Activated CD4-positive, alpha-beta T cell treated with anti-CD3 and anti-CD28 coated beads for 4 hours (primary cell): ENCODE data around the gene SYTL4.
"Not testable (repeated sequence)": the region's sequence is repeated elsewhere in the genome, so short reads cannot be mapped to it uniquely, and the experiment has no call there.

Source experiments
- DNase-seq, 2 donors: peaks; one replicate each; pipeline ENCODE4 v3.0.0-alpha.2; 2020

Gene SYTL4

GRCh38 chrX:100731441-100732281 lies at the start of gene SYTL4:
Gene SYTL4, minus strand, starts transcription at chrX:100732121. Its CDS starts 30,084 bp downstream, at chrX:100702037.
- DNase-seq, result no peak

- not testable (repeated sequence) for DNase-seq
Measured at GRCh38 chrX:100769439-100769838, 37.5 kb upstream of the SYTL4 start.

- DNase-seq, result peak; percentile 69 to 94
Measured at GRCh38 chrX:100768679-100769338, 36.9 kb upstream of the SYTL4 start.

- no peak for DNase-seq
Measured at GRCh38 chrX:100750883-100751282, 19.0 kb upstream of the SYTL4 start.

GRCh38 chrX:100748108-100748507 lies 16.2 kb upstream of the SYTL4 start:
- DNase-seq, result no peak

- DNase-seq, result no peak
Measured at GRCh38 chrX:100747703-100748102, 15.8 kb upstream of the SYTL4 start.

- no peak for DNase-seq
Measured at GRCh38 chrX:100747090-100747489, 15.2 kb upstream of the SYTL4 start.

GRCh38 chrX:100745806-100746537 lies 14.1 kb upstream of the SYTL4 start:
- DNase-seq, result no peak

- DNase-seq, result no peak
Measured at GRCh38 chrX:100745205-100745604, 13.3 kb upstream of the SYTL4 start.

- DNase-seq, result no peak
Measured at GRCh38 chrX:100743009-100743607, 11.2 kb upstream of the SYTL4 start.

- not testable (repeated sequence) for DNase-seq
Measured at GRCh38 chrX:100724006-100724405, 7.9 kb downstream of the SYTL4 start.

GRCh38 chrX:100721328-100721727 lies 10.6 kb downstream of the SYTL4 start:
- no peak for DNase-seq

GRCh38 chrX:100720301-100720700 lies 11.6 kb downstream of the SYTL4 start:
- DNase-seq, result no peak

GRCh38 chrX:100719139-100719538 lies 12.8 kb downstream of the SYTL4 start:
- DNase-seq, result no peak

- no peak for DNase-seq
Measured at GRCh38 chrX:100717363-100717762, 14.6 kb downstream of the SYTL4 start.

GRCh38 chrX:100710816-100711215 lies 21.1 kb downstream of the SYTL4 start:
- DNase-seq, result no peak

- DNase-seq, result no peak
Measured at GRCh38 chrX:100704581-100705203, 27.2 kb downstream of the SYTL4 start.

- DNase-seq, result no peak
Measured at GRCh38 chrX:100700809-100701208, 31.1 kb downstream of the SYTL4 start.

- no peak for DNase-seq
Measured at GRCh38 chrX:100698551-100698950, 33.4 kb downstream of the SYTL4 start.

GRCh38 chrX:100696699-100697351 lies 35.1 kb downstream of the SYTL4 start:
- no peak for DNase-seq

GRCh38 chrX:100695991-100696390 lies 35.9 kb downstream of the SYTL4 start:
- no peak for DNase-seq

GRCh38 chrX:100695302-100695701 lies 36.6 kb downstream of the SYTL4 start:
- DNase-seq, result no peak
